ENCODE measurements around the gene TXNDC12.
"Not testable (repeated sequence)": the region's sequence is repeated elsewhere in the genome, so short reads cannot be mapped to it uniquely, and the experiment has no call there.

The TXNDC12 gene

GRCh38 chr1:52032785-52033131 lies 22.2 kb downstream of the TXNDC12 start:
- TF ChIP-seq CTCF (conservative IDR thresholded peaks at IDR 0.05; ENCODE audit: control insufficient read depth, insufficient read depth, low read depth, low read length): no peak
- peak overlapping the region; percentile 93 for H3K4me3 ChIP-seq (ENCODE audit: control insufficient read depth, low read depth, low read length)
- peak; percentile 84 for DNase-seq (ENCODE audit: low read depth)

DNA sequence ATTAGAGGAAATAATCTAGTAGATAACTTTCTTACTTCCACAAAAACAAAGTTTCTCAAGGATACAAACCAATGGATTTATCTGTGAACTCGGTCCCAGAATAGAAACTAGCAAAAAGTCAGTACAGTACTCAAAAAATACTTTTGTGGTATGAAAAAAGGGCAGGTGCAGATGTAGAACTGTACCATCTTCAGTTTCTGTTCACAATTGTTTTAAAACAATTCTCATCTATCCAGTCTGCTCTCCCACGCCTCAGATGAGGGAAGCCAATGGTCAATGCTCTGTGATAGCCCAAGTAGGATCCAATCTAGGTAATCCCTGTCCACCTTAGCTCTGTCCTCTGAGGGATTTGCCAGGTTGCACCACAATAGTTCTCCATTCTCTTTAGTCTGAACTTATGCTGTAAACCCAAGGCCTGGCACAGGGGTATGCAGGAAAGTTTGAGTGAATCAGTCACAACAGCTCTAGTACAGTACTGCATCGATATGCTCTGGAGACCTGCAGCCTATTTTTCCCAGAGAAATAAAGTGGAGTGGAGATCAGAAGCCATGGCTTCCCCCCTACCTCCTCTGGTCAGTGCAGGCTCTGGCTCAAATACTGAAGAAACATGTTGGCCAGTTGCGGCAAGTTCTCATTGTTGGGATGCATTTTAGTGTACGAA lies 22.7 kb downstream of the TXNDC12 start:
- TF ChIP-seq CTCF (conservative IDR thresholded peaks at IDR 0.05; ENCODE audit: control insufficient read depth, insufficient read depth, low read depth, low read length): no peak
- DNase-seq (ENCODE audit: low read depth): no peak
- H3K4me3 ChIP-seq (ENCODE audit: control insufficient read depth, low read depth, low read length): peak overlapping the region; percentile 93

DNA sequence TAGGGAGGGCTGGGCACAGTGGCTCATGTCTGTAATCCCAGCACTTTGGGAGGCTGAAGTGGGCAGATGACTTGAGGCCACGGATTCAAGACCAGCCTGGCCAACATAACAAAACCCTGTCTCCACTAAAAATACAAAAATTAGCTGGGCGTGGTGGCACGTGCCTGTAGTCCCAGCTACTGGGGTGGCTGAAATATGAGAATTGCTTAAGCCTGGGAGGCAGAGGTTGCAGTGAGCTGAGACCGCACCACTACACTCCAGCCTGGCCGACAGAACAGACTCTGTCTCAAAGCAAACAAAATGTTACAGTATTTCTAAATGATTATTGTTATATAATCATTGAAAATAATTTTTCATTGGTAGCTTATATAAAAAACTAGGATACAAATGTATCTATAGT lies 26.2 kb downstream of the TXNDC12 start:
- H3K4me3 ChIP-seq (ENCODE audit: control insufficient read depth, low read depth, low read length); DNase-seq (ENCODE audit: low read depth): not testable (repeated sequence)

- DNase-seq (ENCODE audit: low read depth): no peak
- H3K4me3 ChIP-seq (ENCODE audit: control insufficient read depth, low read depth, low read length): no peak overlapping the region
- TF ChIP-seq CTCF (conservative IDR thresholded peaks at IDR 0.05; ENCODE audit: control insufficient read depth, insufficient read depth, low read depth, low read length): no peak
Observed at GRCh38 chr1:52028328-52028727, 26.7 kb downstream of the TXNDC12 start.

GRCh38 chr1:52026278-52026677 lies 28.7 kb downstream of the TXNDC12 start:
- no peak for TF ChIP-seq CTCF (conservative IDR thresholded peaks at IDR 0.05; ENCODE audit: control insufficient read depth, insufficient read depth, low read depth, low read length)
- H3K4me3 ChIP-seq (ENCODE audit: control insufficient read depth, low read depth, low read length): no peak overlapping the region
- DNase-seq (ENCODE audit: low read depth): no peak

DNA sequence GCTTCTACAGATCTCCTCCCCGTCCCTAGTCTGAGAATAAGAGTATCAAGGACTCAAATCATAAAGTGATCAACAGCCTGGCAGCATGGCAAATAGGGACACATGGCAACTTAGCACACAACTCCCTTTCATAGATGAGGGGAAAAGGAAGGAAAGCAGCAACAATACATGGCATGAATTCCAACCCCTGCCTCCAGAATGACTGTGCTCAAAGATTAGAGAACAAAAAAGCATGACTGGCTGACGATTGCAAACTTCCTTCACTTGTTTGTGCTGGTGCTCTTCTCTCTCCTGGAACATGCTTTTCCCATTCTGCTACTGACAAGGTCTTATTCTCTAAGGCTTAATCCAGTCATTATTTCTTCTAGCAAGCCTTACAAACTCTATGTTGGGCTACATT lies 32.9 kb downstream of the TXNDC12 start:
- no peak for DNase-seq (ENCODE audit: low read depth)

More for the DNA sequence above, 32.9 kb downstream of the TXNDC12 start:
- no peak for TF ChIP-seq CTCF (conservative IDR thresholded peaks at IDR 0.05; ENCODE audit: control insufficient read depth, insufficient read depth, low read depth, low read length)
- H3K4me3 ChIP-seq (ENCODE audit: control insufficient read depth, low read depth, low read length): no peak overlapping the region

All from fibroblast of mammary gland (primary cell).